DMS79 (cell line): ENCODE measurements around the gene YPEL1.
"Not testable (repeated sequence)": the region's sequence is repeated elsewhere in the genome, so short reads cannot be mapped to it uniquely, and the experiment has no call there.

Experiments
- DNase-seq: peaks from one replicate; lab custom pipeline; 2025; lab: John Stamatoyannopoulos, UW

Gene YPEL1

GRCh38 chr22:21753374-21754111 is 17.9 kb upstream of the YPEL1 start:
- DNase-seq = no peak

DNA sequence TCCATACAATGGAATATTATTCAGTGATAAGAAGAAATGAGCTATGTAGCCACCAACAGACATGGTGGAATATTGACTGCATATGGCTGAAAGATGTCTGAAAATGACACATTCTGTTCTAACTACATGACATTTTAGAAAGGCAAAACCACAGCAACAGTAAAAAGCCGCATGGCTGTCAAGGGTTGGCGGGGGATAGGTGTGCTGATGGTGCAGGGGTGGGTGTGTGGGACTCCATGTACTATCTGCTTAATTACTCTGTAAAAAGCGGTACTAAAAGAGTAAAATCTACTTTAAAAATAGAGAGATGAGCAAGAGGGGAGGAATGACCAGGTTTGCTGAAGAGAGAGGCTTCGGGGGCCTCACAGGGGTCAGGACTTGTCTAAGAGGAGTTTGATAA is 16.7 kb upstream of the YPEL1 start:
- no peak for DNase-seq

DNA sequence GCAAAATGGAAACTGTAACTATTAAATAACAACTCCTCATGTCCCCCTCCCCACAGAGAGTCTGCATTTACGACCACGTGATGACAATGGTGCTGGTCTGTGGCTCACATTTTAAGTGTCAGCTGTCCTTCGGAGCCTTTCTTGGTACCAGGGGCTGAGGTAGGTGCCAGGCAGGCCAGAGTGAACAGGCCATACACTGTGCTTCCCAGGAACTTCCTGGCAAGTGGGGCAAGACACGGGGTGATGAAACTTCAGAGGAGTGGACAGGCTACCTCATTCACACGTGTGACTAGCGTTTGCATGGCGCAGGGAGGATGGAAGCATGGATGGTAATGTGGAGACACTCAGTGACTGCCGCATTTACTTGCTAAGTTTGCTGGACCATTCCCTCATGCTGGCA is 10.4 kb upstream of the YPEL1 start:
- no peak for DNase-seq

DNA sequence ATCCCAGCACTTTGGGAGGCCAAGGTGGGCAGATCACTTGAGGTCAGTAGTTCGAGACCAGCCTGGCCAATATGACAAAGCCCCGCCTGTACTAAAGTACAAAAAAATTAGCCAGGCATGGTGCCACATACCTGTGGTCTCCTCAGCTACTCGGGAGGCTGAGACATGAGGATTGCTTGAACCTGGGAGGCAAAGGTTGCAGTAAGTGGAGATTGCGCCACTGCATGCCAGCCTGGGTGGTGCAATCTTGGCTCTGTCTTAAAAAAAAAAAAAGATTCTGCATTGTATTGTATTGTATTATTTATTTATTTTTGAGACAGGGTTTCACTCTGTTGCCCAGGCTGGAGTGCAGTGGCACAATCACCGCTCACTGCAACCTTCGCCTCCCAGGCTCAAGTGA is 9.3 kb upstream of the YPEL1 start:
- DNase-seq = not testable (repeated sequence)

DNA sequence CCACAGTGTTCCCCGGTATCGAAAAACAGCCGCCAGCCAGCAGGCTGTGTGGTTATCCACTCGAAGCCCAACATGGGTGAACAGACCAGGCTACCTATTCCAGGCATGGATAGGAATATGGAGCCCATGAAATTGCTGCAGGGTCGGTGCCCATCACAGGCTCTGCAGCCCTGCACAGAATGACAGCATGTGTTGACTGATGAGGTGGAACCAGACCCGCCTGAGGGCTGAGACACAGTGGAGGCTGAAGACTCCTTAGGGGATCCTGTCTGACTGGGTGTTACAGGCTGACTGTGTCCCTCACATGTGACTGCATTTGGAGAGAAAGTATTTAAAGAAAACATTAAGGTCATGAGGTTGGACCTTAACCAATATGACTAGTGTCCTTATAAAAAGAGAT is 6.2 kb upstream of the YPEL1 start:
- no peak for DNase-seq

DNA sequence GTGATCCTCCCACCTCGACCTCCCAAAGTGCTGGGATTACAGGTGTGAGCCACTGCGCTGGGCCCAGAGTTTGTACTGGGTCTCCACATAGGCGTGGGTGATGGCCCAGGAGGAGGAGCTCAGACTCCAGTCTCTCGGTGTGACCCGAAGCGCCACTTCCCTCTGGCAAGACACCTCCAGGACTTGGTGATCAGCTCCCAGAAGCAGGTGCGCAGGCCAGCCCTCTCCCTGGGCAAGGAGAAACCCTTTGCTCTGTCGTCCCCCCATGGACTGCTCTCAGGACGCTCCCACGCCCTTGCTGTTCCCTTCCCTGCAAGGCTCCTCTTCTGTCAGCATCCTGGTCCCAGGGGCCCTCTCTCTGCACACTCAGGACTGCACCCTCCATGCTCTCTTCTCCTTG is 5.5 kb upstream of the YPEL1 start:
- no peak for DNase-seq

GRCh38 chr22:21739828-21740377 is 4.3 kb upstream of the YPEL1 start:
- no peak for DNase-seq

DNA sequence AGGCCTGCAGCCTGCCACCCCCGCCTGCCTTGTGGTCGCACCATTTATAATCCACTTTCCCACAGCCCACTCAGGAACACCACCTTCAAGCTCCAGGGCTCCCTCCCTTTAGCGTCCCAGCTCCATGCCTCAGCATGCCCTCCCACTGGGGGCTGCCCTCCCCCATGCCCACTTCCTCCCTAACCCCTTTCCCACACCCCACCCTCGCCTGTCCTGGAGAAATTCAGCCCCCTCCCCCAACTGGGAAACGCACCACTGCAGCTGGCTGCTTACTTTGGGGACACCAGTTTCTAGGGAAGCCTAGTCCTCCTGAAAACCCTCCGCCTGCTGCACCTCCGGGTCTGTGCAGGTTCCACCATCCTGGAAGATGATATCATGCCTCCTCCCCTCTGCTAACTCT is 3.4 kb upstream of the YPEL1 start:
- no peak for DNase-seq

DNA sequence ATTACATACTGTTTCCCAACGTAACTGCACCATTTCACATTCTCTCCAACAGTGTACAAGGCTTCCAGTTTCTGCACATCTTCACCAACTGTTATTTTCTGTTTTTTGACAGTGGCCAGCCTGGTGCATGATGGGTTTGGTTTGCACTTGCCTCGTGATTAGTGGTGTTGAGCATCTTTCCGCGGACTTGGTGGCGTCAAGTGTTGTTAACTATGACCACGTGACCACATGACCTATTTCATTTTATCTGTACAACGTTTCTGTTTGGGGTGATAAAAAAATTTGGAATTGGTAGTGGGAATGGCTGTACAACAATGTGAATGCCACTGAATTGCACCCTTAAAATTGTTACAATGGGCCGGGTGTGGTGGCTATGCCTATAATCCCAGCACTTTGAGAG is 2.5 kb upstream of the YPEL1 start:
- no peak for DNase-seq

DNA sequence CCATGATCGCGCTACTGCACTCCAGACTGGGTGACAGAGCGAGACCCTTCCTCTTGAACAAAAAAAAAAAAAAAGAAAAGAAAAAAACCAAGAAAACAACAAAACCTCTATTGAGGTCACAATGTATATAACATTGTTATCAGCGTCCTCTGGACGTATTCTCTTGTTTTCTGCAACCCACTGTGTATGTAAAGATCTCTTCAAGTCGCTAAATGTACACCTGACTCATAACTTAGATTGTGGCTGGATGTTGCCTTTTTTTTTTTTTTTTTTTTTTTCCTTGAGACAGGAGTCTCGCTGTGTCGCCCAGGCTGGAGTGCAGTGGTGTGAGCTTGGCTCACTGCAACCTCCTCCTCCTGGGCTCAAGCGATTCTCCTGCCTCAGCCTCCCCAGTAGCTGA is 1.4 kb upstream of the YPEL1 start:
- DNase-seq = no peak

DNA sequence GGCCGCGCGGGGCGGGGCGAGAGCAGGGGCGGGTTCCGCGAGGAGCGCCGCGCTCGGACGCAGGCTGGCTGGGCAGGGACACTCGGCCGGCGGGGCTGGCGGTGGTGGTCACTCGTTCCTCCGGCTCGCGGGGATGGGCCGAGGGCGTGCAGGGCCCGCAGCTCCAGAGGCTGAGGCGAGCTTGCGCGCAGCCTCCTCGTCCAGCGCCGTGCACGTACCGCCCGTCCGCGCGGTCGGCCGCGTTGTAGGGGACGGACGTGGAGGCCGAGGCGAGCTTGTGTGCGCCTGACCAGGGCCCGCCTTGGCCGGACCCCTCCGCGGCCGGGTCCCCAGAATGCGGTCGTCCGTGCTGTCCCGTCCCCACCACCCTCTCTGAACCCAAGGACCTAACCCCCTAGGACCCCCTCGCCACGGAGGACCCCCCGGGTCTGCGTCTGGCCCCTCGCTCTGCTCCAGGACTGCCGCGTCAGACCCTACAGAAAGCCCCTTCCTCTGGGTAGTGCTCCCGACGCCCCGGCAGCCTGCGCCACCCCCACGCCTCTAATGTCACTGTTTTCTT is 569 bp upstream of the YPEL1 start:
- DNase-seq = no peak

DNA sequence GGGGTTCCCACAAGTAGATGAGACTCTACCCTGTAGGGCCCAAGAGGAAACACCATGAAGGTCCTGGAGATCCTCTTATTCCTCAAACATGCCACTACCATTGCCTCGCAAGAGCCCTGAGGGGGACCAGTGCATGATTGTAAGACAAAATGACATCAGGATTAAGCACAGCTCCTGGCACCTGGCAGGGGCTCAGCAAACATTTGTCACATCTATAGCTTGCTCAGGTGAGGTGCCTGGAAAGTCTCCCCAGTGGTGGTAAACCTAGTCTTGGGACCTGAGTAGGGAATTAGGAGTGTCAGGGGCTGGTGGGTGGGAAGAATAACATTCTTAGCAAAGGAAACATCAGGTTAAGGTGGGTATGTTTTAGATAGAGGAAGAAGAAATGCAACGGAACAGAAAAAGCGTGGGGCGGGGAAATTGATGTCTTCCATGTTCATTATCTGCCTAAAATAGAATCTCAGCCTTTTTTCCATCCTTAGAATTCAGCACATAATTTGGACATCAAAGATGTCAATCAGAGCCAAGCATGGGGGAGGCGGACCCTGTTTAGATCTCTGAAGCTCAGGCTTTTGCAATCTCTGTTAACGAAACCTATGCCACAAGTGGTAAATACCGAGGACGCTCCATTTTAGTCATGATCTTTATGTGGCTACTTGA is 924 bp downstream of the YPEL1 start:
- DNase-seq = no peak

DNA sequence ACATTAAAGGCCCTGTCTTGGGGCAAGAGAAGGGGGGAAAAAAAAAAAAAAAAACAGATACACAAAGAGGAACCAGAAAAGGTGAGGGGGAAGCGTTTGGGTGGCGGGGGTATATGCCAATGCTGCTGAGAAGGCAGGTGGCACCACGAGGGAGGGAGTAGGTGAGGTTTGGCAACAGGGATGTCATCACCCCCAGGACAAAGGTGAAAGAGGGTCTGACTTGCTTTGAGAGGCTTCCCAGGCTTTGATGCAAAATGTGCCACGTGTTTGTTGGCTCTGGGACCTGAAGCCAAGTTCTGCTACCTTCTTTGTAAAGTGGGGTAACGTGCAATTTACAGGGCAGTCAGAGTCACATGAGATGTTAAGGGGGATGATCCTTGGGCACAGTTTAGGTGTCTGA is 4.1 kb downstream of the YPEL1 start:
- DNase-seq = no peak

DNA sequence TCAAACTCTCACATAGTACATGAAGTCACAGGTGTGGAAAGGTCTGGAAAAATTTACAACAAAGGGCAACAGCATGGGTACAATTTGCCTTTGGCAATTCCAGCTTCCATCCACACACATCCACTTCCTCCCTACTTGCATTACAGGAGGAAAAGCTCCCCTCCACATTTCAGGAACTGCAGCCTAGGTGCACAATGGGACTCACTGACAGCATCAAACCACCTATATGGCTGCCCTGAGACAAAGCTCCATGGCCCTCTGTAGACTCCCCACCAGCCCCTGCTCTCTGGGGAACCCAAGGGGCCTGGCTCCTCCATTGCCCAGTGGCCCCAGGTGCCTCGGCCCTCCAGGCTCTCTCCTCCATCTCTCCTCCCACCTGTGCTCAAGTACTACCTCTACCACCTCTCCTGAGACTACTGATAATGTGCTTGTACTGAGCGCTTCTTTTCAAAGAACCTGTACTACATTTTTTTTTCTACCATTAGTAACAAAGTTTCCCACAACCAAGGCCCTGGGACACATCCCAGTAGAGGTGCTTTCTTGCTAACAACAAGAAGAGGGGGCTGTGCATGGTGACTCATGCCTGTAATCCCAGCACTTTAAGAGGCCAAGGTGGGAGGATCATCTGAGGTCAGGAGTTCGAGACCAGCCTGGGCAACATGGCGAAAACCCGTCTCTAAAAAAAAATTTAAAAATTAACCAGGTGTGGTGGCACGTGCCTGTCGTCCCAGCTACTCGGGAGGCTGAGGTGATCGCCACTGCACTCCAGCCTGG is 4.9 kb downstream of the YPEL1 start:
- DNase-seq = no peak

GRCh38 chr22:21729184-21729583 is 6.4 kb downstream of the YPEL1 start:
- not testable (repeated sequence) for DNase-seq

- no peak for DNase-seq
Measured at GRCh38 chr22:21728270-21728669, 7.3 kb downstream of the YPEL1 start.

DNA sequence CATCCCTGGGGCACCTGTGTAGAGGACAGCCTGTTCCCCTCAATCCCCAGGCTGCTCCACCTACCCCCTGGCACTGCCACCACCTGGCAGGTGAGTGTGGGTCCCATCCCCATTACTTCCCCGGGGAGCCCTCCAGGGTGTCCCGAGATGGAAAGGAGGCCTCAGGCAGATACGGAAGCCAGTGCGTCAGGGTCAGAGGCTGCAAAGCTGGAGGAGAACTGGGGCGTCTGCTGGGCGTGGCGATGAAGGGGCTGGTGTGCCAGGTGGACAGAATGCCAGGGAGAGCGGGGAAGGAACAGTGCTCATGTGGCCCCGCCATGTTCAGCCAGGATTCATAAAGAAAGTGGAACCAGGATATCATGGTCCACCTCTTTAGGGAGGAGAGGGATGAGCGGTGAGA is 7.8 kb downstream of the YPEL1 start:
- no peak for DNase-seq

DNA sequence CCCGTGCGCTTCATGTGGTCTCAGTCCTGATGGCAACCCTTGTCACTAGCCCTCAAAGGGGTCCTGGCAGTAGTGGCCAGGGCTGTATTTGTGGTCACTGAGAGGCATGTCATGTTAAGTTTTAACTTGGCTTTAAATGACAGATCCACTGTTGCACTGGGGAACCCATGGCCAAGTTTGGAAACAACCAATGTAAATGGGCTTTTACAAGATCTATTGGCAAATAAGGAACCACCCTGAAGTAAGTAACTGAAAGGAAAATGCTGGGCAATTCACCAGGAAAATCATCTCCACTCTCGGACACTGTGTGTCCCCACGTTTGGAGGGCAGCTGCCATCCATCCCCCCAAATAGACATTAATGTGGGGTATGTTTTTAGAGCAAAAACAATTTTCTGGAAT is 8.4 kb downstream of the YPEL1 start:
- DNase-seq = no peak

DNA sequence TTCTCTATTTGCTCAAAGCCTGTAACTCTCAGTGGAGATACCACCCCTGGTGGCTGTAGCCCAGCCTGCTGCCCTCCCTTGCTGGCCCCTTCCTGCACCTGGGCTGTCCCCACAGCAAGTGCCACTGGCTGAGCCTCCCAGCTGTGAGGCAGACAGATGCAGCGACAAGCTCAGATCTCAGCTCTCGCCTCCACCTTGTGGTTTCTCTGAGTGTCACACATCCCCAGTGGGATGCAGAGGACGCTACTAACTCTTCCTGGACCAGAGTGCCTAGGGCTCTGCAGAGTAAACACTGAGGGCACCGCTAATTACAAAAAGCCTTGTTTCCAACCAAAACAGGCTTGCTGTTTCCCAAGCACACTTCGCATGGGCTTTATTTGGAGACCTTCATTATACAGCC is 8.9 kb downstream of the YPEL1 start:
- DNase-seq = no peak

DNA sequence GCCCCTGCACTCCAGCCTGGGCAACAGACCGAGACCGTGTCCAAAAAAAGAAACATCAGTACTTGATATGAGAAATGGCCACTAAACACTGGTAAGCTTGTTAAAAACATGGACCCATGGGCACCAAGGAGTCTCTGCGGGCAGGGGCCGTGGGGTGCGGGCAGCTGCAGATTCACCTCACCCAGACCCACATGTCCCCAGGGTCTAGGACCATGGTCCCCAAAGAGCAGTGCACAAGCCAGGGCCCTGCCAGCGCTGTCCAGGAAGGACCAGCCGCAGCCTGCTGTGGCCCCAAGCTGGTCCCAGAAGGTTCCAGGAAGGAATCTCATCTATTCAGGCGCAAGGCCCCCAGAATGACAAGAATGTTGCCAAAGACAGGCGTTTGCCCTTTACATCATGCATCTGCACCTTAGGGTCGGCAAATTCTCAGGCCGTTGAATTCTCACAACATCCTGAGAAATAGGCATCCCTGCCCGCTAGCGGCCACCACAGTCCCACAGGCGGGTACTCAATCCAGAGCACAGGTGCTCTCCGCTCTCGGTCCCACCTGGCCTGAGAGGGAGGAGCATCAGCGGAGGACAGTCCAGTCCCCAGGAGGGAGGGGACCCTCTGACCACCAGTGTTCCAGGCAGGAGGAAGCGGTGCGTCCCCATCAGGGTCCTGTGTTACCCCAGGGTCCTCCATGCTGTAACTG is 9.5 kb downstream of the YPEL1 start:
- DNase-seq = no peak

GRCh38 chr22:21724496-21724895 is 11.1 kb downstream of the YPEL1 start:
- not testable (repeated sequence) for DNase-seq
